OCI-LY3 (cell line): ENCODE measurements around the gene TRABD2A.
"Not testable (repeated sequence)": the region's sequence is repeated elsewhere in the genome, so short reads cannot be mapped to it uniquely, and the experiment has no call there.

Source experiments
- H2AFZ ChIP-seq: fragments of 200-600, 300-600 bp; shearing (Covaris generic); 2 replicates; pipeline ENCODE4 v1.6.0; 2014; ENCODE audit warnings: antibody characterized with exemption, low read depth, low read length
- H3K27ac ChIP-seq: fragments of 200-600, 300-600 bp; sonication (generic); 2 replicates; pipeline ENCODE4 v1.5.1; 2014; ENCODE audit warnings: mild to moderate bottlenecking, low read length, moderate library complexity, mixed read lengths
- H3K27me3 ChIP-seq: fragments of 200-600, 300-600 bp; sonication (generic); 2 replicates; pipeline ENCODE4 v1.6.1; 2014; ENCODE audit warnings: low read depth, low read length, mixed read lengths
- H3K36me3 ChIP-seq: fragments of 200-600, 300-600 bp; sonication (generic); replicated peaks from 2 replicates; pipeline ENCODE3; 2014; ENCODE audit warnings: low read depth, low read length, mixed read lengths
- H3K4me1 ChIP-seq: fragments of 300-600, 200-600 bp; sonication (generic); 2 replicates; pipeline ENCODE4 v1.6.1; 2014; ENCODE audit warnings: low read length, mixed read lengths
- H3K4me2 ChIP-seq: fragments of 200-600, 300-600 bp; sonication (generic); 2 replicates; pipeline ENCODE4 v1.6.1; 2014; ENCODE audit warnings: low read length, mixed read lengths
- H3K4me3 ChIP-seq: fragments of 300-600, 200-600 bp; sonication (generic); 2 replicates; pipeline ENCODE4 v1.5.1; 2014; ENCODE audit warnings: antibody characterized with exemption, mild to moderate bottlenecking, low read length, moderate library complexity
- H3K79me2 ChIP-seq: fragments of 300-600, 200-600 bp; shearing (Covaris generic); 2 replicates; pipeline ENCODE4 v1.6.1; 2014; ENCODE audit warnings: mild to moderate bottlenecking, low read length, mixed read lengths
- H3K9ac ChIP-seq: fragments of 300-600, 200-600 bp; shearing (Covaris generic); 2 replicates; pipeline ENCODE4 v1.6.0; 2014; ENCODE audit warnings: mild to moderate bottlenecking, low read length, moderate library complexity
- H3K9me3 ChIP-seq: fragments of 200-600, 300-600 bp; shearing (Covaris generic); 2 replicates; pipeline ENCODE4 v1.6.1; 2014; ENCODE audit warnings: low read length, mixed read lengths; ENCODE audit not compliant: insufficient read depth
- H4K20me1 ChIP-seq: fragments of 200-600, 300-600 bp; sonication (generic); 2 replicates; pipeline ENCODE4 v1.6.1; 2016; ENCODE audit warnings: low read length, mixed read lengths; ENCODE audit not compliant: insufficient read depth
- CTCF ChIP-seq: fragments of 200-600, 300-600 bp; sonication (generic); IDR thresholded peaks from 2 replicates; pipeline ENCODE4 v1.5.1; 2014; ENCODE audit warnings: antibody characterized with exemption, low read length, low read depth
- EZH2phosphoT487 ChIP-seq: fragments of 200-600 bp; shearing (Covaris generic); IDR thresholded peaks from 2 replicates; pipeline ENCODE4 v1.6.1; 2018; ENCODE audit warnings: antibody characterized with exemption, mixed run types, low read depth

TRABD2A gene

GRCh38 chr2:84918430-84918829, 37.5 kb upstream of the TRABD2A start:
- Histone ChIP-seq H3K9me3 (no peaks in the 10 kb centered on the region), H3K36me3 (no peaks in the 10 kb centered on the region), H3K27me3 (no peaks in the 10 kb centered on the region), H3K79me2 (no peaks in the 10 kb centered on the region), H3K4me1 (no peaks in the 10 kb centered on the region), H3K27ac (no peak overlapping the region), H2AFZ (no peak overlapping the region), H3K4me3 (no peak overlapping the region), H3K9ac (no peak overlapping the region), H4K20me1 (no peaks in the 10 kb centered on the region), H3K4me2 (no peak overlapping the region)
- no peak for TF ChIP-seq CTCF
- no peak for TF ChIP-seq EZH2phosphoT487

GRCh38 chr2:84917821-84918220, 36.9 kb upstream of the TRABD2A start:
- not testable (repeated sequence) for H3K9me3 ChIP-seq, H3K27me3 ChIP-seq, H3K4me2 ChIP-seq, H4K20me1 ChIP-seq, H3K4me1 ChIP-seq, H2AFZ ChIP-seq, H3K27ac ChIP-seq, H3K9ac ChIP-seq, H3K4me3 ChIP-seq, H3K36me3 ChIP-seq, H3K79me2 ChIP-seq

GRCh38 chr2:84915675-84916074, 34.8 kb upstream of the TRABD2A start:
- not testable (repeated sequence) for H3K4me2 ChIP-seq, H3K9ac ChIP-seq

GRCh38 chr2:84914334-84914733, 33.5 kb upstream of the TRABD2A start:
- Histone ChIP-seq H3K27ac (no peak overlapping the region), H3K9me3 (no peaks in the 10 kb centered on the region), H3K9ac (no peak overlapping the region), H3K4me3 (no peak overlapping the region), H2AFZ (no peak overlapping the region), H3K79me2 (no peaks in the 10 kb centered on the region), H3K36me3 (peaks cover 8% of the 10 kb centered on the region), H3K27me3 (no peaks in the 10 kb centered on the region), H4K20me1 (no peaks in the 10 kb centered on the region), H3K4me1 (no peaks in the 10 kb centered on the region), H3K4me2 (no peak overlapping the region)
- TF ChIP-seq EZH2phosphoT487 (no peak), CTCF (no peak)

More at GRCh38 chr2:84915675-84916074, 34.8 kb upstream of the TRABD2A start:
- H4K20me1 ChIP-seq, H3K4me3 ChIP-seq, H2AFZ ChIP-seq, H3K36me3 ChIP-seq, H3K9me3 ChIP-seq, H3K27ac ChIP-seq, H3K4me1 ChIP-seq, H3K27me3 ChIP-seq, H3K79me2 ChIP-seq: not testable (repeated sequence)

GRCh38 chr2:84912984-84913383, 32.1 kb upstream of the TRABD2A start:
- Histone ChIP-seq H3K27me3 (no peaks in the 10 kb centered on the region), H4K20me1 (no peaks in the 10 kb centered on the region), H3K36me3 (peaks cover 20% of the 10 kb centered on the region), H2AFZ (no peak overlapping the region), H3K27ac (no peak overlapping the region), H3K9ac (no peak overlapping the region), H3K79me2 (no peaks in the 10 kb centered on the region), H3K4me3 (no peak overlapping the region), H3K4me2 (no peak overlapping the region), H3K4me1 (peaks cover 8% of the 10 kb centered on the region; the same call in 1 of the 2 replicates), H3K9me3 (no peaks in the 10 kb centered on the region)
- TF ChIP-seq EZH2phosphoT487: no peak
- TF ChIP-seq CTCF: no peak
